H54 (cell line): Measurements from ENCODE around the gene TMEM221.

Experiments
- DNase-seq: peaks from one replicate; pipeline ENCODE4 v3.0.0; 2011; ENCODE audit warnings: low spot score, mixed read lengths; ENCODE audit not compliant: insufficient read length
- FAIRE-seq: peaks from 3 replicates; lab custom pipeline; 2011; peaks lifted over from hg19 to GRCh38; lab: Jason Lieb, UNC
- POLR2A ChIP-seq: IDR thresholded peaks from 2 replicates; pipeline ENCODE4 v1.6.1; 2011; ENCODE audit warnings: low read depth, mild to moderate bottlenecking, low read length

Gene TMEM221

DNA sequence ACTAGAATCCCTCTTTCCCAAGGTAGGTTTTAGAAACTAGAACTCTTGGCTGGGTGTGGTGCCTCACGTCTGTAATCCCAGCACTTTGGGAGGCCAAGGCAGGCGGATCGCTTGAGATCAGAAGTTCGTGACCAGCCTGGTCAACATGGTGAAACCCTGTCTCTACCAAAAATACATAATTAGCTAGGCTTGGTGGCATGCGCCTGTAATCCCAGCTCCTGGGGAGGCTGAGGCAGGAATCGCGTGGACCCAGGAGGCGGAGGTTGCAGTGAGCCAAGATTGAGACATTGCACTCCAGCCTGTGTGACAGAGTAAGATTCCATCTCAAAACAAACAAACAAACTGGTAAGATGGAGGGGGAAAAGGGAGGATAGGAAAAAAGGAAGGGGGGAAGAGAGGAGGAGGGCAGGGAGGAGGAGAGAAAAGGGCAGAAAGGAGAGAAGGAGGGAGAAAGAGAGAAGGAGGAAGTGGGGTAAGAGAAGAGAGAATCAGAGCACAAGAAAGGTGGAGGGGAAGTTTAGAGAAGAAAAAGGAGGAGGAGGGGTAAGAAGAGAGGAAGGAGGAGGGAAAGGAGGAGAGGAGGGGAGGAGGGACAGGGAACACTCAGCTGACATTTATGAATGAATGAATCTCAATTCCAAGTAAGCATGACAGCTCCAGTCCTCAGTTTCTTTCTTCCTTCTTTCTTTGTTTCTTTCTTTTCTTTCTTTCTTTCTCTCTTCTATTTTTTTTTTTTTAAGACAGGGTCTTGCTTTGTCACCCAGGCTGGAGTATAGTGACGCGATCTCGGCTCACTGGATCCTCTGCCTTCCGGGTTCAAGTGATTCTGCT, 19.2 kb upstream of the TMEM221 start:
- no peak for FAIRE-seq

DNA sequence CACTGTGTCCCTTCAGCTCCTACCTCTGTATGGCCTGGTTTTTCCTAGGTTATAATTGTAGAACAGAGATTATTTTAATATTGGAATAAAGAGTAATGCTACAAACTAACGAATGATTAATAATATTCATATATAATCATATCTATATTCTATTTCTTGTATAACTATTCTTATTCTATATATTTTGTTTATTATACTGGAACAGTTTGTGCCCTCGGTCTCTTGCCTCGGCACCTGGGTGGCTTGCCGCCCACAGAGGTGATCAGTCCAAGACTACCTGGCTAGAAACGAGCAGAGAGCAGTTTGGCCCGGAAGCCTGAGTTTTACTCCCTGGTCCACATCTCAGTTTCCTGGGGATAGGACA, 18.0 kb upstream of the TMEM221 start:
- TF ChIP-seq POLR2A = no peak
- DNase-seq = no peak
- FAIRE-seq = no peak

More for the DNA sequence above, 19.2 kb upstream of the TMEM221 start:
- TF ChIP-seq POLR2A = no peak
- no peak for DNase-seq

DNA sequence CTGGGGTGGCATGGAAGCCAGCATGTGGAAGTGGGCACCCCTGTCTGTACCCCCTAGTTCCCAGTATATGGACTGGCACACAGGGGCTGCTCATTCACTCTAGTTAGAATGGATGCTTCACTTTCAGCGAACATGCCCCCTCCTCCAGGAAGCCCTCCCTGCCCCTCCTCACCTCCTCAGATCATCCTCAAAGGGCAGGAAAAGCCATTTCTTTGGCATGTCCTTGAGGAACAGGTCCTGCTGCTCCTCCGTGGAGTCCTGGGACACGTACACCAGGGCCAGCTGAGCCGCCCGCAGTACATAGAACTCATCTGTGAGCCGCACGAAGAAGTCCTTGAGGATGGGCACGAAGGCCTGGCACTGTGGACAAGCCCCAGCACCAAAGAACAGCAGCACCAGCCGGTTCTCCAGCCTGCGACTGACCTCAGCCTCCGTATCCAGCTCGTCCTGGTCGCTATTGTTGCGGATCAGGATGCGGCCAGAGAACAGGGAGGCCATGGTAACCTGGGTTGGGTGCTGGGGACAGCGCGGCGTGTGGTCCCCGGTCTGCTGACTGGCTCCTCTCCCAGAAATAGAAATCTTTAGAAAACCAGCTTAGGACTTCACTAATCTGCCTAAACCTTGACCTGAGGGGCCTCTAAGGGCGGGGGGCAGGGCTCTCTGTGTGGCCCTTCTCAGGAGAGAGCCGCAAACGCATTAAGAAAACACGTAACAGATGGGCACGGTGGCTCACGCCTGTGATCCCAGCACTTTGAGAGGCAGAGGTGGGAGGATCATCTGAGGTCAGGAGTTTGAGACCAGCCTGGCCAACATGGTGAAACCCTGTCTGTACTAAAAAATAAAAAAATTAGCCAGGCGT, 12.1 kb upstream of the TMEM221 start, which contains the start of gene NXNL1:
Gene NXNL1, minus strand, starts transcription at position 555 of the 859 bp plus-strand sequence. Its CDS starts 57 bp downstream, at position 498.
- no peak for TF ChIP-seq POLR2A
- no peak for FAIRE-seq
- no peak for DNase-seq

DNA sequence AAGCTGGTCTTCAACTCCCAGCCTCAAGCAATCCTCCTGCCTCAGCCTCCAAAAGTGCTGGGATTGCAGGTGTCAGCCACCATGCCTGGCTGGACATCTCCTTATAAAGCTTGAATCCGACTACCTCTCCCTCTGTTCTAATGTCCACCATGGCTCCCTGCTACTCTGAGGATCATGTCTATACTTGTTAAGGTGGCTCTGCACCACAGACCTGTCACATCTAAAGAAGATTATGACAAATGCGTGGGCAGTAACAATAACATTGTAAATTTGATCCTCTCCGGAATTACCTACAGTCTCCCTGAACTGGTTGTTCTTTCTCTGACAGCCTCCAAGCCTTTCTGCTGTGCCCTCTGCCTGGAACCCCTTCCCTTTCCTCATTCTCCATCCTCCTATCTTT, 10.5 kb upstream of the TMEM221 start:
- no peak for DNase-seq
- TF ChIP-seq POLR2A = no peak
- no peak for FAIRE-seq

DNA sequence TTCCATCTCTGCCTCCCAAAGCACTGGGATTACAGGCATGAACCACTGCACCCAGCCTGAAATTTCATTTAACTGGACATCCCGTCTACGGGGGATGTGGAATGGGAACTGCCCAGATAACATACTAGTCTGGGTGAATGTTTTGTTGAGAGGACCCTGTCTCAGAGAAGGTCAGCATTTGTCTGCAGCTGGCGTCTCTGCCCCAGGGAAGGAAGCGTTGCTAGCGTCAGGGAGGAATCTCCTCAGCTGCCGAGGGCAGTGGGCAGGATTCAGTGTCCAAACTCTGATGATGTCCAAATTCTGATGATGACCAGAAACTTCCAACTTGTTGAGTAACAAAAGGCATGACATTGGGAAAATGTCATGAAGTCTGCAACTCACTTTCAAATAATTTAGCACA, 9.1 kb upstream of the TMEM221 start:
- FAIRE-seq (no peak), DNase-seq (no peak)
- no peak for TF ChIP-seq POLR2A

DNA sequence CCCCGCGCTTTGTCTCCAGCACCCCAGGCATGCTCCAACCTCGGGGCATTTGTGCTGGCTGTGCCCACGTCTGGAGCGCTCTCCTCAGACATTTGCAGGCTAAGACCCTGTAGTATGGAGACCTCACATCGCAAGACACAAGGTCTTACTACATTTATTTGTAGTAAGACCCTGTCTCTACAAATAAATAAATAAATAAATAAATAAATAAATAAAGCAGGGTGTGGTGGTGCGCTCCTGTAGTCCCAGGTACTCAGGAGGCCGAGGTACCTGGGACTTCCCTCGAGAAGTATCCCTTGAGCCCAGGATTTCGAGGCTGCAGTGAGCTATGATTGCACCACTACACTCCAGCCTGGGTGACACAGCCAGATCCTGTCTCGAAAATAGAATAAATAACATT, 7.7 kb upstream of the TMEM221 start:
- DNase-seq = no peak
- TF ChIP-seq POLR2A = no peak
- FAIRE-seq = no peak

DNA sequence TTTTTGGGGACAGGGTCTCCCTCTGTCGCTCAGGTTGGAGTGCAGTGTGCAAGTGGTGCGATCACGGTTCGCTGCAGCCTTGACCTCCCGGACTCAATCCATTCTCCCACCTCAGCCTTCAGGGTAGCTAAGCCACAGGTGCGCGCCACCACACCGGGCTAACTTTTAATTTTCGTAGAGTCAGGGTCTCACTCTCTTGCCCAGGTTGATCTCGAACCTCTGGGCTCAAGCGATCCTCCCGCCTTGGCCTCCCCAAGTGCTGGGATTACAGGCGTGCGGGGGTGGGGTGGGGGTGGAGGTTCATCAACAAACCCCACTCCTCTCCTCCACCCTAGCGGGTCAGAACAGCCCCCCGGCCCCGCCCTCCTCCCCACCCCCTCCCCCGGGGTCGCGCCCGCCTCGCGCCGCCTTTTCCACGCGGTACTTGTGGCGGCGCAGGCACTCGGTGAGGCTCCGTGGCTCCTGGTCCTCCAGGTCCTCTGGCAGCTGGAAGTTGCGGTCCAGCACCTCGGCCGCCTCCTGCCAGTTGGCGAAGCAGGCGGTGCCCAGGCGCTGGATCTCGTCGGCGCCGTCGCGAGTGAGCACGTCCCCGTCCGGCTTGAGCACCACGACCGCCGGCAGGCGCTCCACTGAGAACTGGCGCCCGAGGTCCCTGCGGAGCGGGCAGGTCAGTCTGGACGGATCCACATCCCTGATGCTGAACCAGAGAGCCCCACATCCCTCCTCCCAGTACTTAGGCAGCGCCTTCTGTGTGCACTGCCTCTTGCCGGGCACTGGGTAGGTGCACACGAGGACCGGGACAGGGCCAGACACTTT, 7.0 kb upstream of the TMEM221 start:
- DNase-seq = no peak
- no peak for FAIRE-seq
- no peak for TF ChIP-seq POLR2A

DNA sequence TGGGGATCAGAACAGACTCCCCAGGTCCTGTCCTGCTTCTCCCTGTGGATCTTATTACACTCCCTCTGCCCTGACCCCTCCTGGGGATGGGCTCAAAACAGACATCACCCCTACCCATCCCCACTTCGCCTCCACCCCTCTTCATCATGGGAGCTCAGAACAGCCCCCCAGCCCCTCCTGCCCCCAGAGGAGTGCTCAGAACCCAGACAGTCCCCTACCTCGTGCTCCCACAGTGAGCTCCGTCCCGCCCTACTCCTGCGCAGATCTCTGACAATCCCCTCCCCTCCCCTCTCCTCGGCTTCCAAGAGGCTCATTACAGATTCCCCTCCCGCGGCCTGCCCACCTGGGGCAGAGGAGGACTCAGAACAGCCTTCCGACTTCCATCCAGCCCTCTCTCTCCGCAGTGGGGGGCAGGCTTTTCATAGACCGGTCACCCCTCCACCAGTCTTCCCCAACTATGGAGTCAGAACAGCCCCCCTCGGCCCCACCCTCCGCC, 6.2 kb upstream of the TMEM221 start:
- no peak for TF ChIP-seq POLR2A
- no peak for DNase-seq
- no peak for FAIRE-seq

DNA sequence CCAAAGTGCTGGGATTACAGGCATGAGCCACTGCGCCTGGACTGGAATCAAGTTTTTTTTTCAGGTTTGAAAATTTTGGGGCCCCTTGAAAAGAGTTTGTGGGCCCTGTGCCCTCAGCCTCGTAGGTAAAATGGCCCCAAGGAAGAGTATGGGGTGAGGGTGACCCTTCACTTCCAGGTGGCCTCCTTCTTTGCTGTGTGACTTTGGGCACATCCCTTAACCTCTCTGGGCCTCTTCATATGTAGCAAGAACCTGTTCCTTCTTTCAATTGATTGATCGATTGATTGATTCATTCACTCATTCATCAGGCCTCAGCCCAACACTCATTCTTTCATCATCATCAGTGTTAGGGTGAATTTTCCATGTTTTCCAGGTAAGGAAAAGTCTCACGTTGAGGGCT, 3.4 kb upstream of the TMEM221 start:
- no peak for FAIRE-seq

DNA sequence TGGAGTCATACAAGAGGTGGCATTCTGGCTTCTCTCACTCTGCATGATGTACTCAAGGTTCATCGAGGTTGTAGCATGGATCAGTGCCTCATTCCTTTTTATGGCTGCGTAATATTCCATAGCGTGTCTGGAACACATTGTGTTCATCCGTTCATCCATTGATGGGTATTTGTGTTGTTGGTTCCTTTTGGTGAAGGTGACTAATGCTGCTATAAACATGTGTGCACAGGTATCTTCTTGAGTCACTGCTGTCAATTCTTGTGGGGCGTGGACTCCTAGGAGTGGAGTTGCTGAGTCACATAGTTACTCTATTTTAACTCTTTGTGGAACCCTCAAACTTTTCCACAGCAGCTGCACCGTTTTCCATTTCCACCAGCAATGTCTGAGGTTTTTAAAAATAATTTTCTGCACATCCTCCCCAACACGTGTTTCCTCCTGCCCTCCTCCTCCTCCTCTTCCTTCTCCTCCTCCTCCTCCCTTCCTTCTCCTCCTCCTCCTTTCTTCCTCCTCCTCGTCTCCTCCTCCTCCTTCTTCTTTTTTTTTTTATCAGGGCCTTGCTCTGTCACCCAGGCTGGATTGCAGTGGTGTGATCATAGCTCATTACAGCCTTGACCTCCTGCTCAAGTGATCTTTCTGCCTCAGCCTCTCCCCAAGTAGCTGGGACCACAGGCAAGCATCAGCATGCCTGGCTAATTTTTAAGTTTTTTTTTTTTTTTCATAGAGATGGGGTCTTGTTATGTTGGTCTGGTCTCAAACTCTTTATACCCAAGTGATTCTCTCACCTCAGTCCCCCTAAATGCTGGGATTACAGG, 2.0 kb upstream of the TMEM221 start:
- no peak for TF ChIP-seq POLR2A
- no peak for FAIRE-seq
- DNase-seq = no peak

More for the DNA sequence above, 3.4 kb upstream of the TMEM221 start:
- no peak for TF ChIP-seq POLR2A
- DNase-seq = no peak

DNA sequence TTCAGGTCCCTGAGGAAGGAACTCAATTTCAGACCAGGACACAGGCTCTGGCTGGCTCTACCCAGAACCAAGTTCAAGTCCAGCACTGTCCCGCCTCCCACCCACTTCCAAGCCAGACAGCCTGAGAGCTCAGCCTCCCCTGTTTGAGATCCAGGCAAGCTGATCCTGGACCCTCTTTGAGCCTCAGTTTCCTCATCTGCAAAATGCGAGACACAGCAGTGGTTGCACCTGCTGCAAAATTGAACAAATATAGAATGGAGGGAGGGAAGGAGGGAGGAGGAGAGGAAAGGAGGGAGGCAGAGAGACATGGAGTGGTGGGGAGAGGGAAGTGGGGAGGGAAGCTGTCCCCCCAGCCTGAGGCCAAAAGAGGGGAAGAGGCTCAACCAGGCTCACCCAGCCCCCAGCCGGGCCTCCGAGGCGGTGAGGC, 751 bp downstream of the TMEM221 start:
- no peak for TF ChIP-seq POLR2A
- DNase-seq (no peak), FAIRE-seq (no peak)

DNA sequence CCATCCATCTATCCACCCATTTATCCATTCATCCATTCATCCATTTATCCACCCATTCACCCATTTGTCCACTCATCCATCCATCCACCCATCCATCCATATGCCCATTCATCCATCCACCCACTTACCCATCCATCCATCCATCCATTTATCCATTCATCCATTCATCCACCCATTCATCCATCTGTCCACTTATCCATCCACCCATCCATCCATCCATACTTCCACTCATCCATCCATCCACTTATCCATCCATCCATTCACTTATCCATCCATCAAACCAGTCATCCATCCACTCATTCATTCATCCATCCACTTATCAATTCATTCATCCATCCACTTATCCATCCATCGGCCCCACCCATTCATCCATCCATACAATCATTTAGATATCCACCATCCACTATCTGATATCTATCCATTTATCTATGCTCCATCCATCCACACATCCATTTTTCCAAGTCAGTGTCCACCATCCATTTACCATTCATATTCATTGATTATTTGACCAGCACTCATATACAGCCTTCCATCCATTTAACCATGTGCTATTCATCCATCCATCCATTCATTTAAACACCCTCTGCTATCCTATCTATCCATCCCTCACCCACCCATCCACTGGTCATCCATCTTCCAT, 2.8 kb downstream of the TMEM221 start:
- no peak for FAIRE-seq
- no peak for TF ChIP-seq POLR2A
- no peak for DNase-seq
